ENCODE results near the gene CHRD. TPM values are rescaled to one million over a fixed set of nuclear protein-coding genes. Genes with fewer than 3 reads are reported as not detected.
"Not testable (repeated sequence)": the region's sequence is repeated elsewhere in the genome, so short reads cannot be mapped to it uniquely, and the experiment has no call there.

Gene CHRD
- total RNA-seq, 1 donor from 2014 or later = not detected

DNA sequence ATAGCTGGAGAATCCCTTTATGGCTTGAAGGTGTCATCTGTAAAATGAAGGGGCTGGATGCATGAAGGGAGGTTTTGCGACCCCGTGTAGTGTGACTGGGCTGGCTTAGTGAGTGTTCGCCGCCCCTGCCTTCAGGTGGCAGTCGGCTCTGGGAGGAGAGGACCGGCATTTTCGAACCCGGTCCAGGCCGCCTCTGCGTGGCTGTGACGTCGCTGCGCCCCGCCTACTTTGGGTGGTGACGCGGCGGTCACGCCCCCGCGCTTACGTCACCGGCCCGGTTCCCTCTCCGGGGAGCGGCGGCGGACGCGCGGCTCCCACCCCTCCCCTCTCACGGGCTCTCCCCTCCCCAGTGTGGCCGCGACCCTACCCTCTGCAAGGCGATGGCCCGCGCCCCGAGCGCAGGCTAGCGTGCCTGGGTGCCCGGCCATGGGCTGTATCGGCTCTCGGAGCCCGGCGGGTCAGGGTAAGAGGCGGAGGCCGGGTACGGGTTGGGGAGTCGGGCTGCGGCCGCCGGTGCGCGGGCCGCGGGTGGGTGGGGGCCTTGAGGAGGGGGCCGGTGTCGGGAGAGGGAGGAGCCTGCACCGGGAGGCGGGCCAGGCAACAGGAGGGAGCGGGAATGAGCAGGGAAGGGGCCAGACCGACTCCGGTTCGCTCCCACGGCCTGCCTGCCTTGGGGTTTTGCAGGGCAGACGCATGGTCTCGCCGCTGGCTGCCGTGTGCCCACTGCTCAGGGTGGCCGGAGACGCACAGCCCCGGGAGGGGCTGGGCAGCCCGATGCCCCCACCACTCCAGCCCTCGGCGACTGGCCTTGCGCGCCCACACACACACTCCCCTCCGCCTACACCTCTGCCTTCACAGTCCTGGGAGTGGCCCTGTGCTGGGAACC lies 44.0 kb upstream of the CHRD start:
- DNase-seq (ENCODE audit: low read depth) = no peak
- peak overlapping the region; percentile 72 for H3K4me3 ChIP-seq (ENCODE audit: low read depth, low read length)
- TF ChIP-seq, protein P1, sequence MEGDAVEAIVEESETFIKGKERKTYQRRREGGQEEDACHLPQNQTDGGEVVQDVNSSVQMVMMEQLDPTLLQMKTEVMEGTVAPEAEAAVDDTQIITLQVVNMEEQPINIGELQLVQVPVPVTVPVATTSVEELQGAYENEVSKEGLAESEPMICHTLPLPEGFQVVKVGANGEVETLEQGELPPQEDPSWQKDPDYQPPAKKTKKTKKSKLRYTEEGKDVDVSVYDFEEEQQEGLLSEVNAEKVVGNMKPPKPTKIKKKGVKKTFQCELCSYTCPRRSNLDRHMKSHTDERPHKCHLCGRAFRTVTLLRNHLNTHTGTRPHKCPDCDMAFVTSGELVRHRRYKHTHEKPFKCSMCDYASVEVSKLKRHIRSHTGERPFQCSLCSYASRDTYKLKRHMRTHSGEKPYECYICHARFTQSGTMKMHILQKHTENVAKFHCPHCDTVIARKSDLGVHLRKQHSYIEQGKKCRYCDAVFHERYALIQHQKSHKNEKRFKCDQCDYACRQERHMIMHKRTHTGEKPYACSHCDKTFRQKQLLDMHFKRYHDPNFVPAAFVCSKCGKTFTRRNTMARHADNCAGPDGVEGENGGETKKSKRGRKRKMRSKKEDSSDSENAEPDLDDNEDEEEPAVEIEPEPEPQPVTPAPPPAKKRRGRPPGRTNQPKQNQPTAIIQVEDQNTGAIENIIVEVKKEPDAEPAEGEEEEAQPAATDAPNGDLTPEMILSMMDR (conservative IDR thresholded peaks at IDR 0.05; ENCODE audit: low read depth, low read length) = no peak

DNA sequence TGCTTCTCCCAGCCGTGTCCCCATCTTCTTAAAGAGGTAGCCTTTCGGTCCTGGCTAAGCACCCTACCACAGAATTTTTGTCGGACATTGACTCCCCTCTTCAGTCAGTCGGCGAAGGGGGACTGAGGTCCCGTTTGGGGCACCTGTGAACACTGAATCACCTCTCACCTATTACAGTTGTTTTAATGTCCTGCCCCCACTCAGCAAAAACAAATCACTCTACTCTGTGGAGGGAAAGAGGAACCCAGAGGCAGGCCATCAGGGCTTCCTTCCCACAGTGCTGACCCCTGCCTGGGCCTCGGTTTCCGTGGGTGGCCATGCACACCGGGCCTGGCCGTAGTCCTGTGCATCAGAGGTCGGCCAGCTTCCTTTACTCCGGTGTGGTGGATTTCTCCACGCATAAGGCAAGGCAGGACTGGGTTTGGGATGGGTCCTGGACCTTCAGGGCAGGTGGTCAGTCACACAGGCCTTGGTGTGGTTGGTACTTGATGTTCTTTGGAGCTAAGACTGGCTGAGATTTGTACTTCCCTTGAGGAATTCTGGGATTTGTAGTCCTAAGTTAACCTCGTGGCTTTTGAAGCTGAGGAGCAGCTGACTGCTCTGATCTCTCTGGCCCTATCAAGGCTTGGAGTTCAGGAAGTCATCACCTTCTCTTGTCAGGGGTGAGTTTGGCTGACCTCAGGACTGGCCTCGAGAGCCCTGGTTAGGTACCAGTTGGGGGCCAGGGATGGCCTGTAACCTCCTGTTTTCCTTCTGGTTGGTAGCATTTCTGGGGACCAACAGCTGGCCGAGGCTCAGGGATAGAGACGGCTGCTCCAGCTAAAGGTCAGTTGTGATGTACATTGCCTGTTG lies 43.1 kb upstream of the CHRD start:
- TF ChIP-seq, protein P1 (conservative IDR thresholded peaks at IDR 0.05; ENCODE audit: low read depth, low read length) = no peak
- no peak for DNase-seq (ENCODE audit: low read depth)
- peak overlapping the region; percentile 72 for H3K4me3 ChIP-seq (ENCODE audit: low read depth, low read length)

DNA sequence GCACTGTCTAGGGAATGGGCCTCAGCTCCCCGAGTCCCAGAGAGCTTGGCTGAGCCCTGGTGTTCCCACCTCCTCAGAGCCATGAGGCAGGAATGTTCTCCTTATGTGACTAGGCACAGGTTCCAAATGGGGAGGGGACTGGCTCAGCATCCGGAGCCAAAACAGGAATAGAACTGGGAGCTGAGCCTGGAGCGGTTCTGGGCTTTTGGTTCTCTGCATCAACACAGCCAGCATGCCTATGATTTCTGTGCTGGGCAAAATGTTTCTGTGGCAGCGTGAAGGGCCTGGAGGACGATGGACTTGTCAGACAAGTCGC lies 42.5 kb upstream of the CHRD start, which contains the start of gene FAM131A:
TSS of gene FAM131A (plus strand) at position 202 of the 316 bp plus-strand sequence. CDS start at position 233, 31 bp downstream.
- DNase-seq (ENCODE audit: low read depth) = no peak
- peak within 1 kb of the TSS; percentile 72 for H3K4me3 ChIP-seq (ENCODE audit: low read depth, low read length)
- TF ChIP-seq, protein P1 (conservative IDR thresholded peaks at IDR 0.05; ENCODE audit: low read depth, low read length) = no peak

DNA sequence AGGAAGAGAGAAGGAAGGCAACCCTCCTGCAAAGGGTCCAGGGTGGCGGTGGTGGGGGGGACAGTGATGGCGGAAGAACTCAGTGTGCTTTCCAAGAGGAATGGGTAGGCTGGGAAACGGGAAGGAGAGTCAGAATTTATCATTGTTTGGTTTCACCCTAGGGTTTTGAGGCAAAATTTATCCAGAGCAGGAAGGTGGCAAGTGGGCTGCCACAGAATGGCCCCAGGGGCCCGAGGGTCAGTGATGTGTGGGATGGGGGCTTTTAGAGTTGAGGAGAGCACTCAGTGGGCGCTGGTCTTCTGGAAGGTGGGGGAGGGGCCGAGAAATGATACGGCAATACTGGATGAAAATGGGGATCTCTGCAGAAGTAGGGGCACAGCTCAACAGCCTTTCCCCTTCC lies 41.9 kb upstream of the CHRD start:
- H3K4me3 ChIP-seq (ENCODE audit: low read depth, low read length) = no peak overlapping the region
- DNase-seq (ENCODE audit: low read depth) = no peak
- TF ChIP-seq, protein P1 (conservative IDR thresholded peaks at IDR 0.05; ENCODE audit: low read depth, low read length) = no peak

DNA sequence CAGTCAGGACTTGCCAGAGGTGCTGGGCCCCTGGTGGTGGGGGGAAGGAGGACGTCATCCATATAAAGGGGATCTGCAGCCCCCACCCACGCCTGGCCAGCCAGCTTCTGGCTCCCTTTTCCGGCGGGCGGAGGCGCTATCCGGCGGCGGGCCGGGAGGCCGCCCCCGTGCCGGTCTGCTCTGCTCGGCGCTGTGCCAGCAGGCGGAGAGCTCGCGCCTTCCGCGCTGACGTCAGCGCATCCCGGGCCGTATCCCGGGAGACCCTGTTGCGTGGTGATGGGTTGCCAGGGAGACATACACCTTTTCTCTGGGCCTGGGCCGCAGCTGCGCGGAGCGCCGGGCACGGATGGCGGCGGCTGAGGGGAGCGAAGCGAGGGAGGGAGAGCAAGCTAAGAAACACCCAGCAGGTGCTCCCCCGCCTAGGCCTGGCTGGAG lies 41.3 kb upstream of the CHRD start:
- no peak overlapping the region for H3K4me3 ChIP-seq (ENCODE audit: low read depth, low read length)
- no peak for DNase-seq (ENCODE audit: low read depth)
- TF ChIP-seq, protein P1 (conservative IDR thresholded peaks at IDR 0.05; ENCODE audit: low read depth, low read length) = no peak

DNA sequence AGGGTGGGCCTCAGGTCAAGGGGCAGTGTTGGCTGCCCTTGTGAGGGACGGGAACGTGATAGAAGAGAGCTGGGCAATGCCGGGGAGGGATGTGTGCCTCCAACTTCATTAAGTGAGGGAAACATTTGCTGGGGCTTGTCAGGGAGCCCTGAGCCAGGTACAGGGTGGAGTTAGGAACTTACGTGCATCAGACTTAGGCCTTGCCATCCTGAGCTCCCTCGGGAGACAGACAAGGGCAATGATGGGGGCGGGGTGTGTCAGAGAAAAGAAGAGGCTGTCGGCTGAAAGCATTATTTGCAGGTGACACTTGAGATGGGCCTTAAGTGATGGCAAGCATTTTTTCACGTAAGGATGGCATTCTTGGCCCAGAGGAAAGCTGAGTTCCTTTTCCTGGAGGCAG lies 40.9 kb upstream of the CHRD start:
- H3K4me3 ChIP-seq (ENCODE audit: low read depth, low read length) = no peak overlapping the region
- no peak for DNase-seq (ENCODE audit: low read depth)
- TF ChIP-seq, protein P1 (conservative IDR thresholded peaks at IDR 0.05; ENCODE audit: low read depth, low read length) = no peak

DNA sequence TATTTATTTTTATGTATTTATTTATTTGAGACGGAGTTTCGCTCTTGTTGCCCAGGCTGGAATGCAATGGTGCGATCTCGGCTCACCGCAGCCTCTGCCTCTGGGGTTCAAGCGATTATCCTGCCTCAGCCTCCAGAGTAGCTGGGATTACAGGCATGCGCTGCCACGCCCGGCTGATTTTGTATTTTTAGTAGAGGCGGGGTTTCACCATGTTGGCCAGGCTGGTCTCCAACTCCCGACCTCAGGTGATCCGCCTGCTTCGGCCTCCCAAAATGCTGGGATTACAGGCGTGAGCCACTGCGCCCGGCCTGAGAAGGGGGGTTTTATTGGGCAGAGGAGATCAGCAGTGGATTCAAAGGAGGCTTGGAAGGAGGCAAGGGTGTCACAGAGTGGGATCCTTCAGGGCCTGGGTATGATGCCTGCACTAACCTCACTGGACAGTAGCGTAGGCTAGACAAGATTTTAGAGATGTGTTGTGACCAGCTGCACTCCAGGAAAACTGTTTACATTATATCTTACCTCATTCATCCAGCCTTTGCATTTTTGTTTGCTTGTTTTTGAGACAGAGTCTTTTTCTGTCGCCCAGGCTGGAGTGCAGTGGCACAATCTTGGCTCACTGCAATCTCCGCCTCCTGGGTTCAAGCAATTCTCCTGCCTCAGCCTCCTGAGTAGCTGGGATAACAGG lies 40.3 kb upstream of the CHRD start:
- DNase-seq (ENCODE audit: low read depth); H3K4me3 ChIP-seq (ENCODE audit: low read depth, low read length): not testable (repeated sequence)

Measured in epithelial cell of proximal tubule (primary cell).